GM21526 (cell line): ENCODE results near the gene RTCA.
"Not testable (repeated sequence)": the region's sequence is repeated elsewhere in the genome, so short reads cannot be mapped to it uniquely, and the experiment has no call there.

Experiments used
- ATAC-seq: cut with Tn5 transposase; IDR thresholded peaks from one replicate; pipeline ENCODE4 v1.9.1; 2021; ENCODE audit warnings: moderate library complexity; ENCODE audit not compliant: unreplicated experiment, low FRiP score

RTCA gene

DNA sequence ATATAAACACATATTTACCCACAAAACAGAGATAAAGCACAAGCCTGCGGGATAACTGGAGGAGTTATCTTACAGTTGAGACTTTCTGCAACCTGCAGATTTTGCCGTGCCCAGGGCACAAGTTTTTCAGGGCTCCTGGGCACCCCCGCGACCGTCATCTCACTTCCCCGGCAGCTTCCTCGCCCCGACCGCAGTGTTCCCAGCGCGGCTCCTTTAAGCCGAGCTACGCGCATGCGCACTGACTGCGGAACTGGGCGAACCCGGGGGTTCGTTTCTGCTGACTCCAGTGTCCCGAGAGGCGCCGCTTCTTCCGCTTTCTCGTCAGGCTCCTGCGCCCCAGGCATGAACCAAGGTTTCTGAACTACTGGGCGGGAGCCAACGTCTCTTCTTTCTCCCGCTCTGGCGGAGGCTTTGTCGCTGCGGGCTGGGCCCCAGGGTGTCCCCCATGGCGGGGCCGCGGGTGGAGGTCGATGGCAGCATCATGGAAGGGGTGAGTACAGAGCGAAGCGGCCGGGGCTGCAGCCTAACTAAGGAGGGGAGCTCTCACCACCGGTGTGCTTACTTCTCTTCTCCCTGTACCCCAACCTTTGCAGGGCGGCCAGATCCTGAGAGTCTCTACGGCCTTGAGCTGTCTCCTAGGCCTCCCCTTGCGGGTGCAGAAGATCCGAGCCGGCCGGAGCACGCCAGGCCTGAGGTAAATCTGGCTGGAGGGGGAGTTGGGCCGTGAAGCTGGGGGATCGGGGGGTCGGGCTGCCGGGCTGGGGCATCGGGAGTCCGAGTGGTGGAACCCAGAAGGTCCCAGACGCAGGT lies at the start of gene RTCA:
TSS of gene RTCA (plus strand) at position 286 of the 810 bp plus-strand sequence. CDS start at position 446, 160 bp downstream.
- ATAC-seq: peak; percentile 94

DNA sequence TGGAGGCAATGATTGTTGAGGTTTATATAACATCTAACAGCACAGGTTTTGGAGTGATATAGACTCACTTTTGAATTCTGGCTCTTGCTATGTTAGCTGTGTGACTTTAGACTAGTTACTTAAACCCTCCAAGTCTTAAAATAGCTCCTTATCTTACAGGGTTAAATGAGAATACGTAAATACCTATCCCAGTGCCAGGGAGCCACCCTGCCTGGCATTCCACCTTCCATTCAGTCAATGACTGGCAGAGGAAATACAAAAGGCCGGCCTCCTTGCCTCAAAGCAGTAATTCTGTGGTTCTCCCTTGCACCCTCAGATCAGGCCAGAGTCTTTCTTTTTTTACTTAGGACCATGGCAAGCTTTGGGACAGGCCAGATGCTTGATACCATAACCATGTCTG lies 48.2 kb upstream of the RTCA start:
- no peak for ATAC-seq

DNA sequence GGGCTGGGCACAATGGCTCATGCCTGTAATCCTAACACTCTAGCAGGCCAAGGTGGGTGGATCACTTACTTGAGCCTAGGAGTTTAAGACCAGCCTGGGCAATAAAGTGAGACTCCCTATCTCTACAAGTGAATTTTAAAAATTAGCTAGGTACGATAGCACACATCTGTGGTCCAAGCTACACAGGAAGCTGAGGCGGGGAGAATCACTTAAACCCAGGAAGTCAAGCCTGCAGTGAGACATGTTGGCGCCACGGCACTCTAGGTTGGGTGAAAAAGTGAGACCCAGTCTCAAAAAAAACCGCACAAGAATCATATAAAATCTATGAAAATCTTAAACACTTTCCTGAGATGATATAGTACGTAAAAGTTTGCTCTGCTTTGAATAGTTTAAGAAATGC lies 46.6 kb upstream of the RTCA start:
- ATAC-seq: no peak

DNA sequence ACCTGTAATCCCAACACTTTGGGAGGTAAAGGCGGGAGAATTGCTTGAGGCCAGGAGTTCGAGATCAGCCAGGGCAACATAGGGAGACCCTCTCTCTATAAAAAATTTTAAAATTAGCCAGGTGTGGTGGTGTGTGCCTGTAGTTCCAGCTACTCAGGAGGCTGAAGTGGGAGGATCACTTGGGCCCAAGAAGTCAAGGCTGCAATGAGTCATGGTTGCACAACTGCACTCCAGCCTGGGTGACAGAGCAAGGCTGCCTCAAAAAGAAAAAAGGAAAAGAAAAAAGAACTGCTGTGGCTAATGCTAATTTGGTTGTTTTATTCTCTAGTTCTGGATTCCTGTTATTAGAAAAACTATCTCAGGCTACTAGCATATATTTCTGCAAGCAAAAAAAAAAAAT lies 46.1 kb upstream of the RTCA start:
- ATAC-seq: no peak

DNA sequence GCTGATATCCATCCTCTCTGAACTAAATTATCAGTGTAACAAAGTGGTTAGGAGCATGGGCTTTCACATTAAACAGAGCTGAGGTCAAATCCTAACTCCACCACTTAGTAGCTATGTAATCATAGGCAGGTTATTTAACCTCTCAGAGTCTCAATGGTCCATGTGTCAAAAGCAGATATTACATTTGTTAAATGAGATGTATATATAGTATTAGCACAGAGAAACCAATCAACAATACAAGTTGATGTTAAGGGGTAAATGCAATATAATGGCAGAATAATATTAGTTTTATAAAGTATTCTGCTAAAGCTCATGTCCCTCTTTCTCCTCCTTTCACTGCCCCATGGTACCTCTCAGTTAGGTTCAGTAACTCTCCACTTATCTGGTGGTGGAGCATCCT lies 43.6 kb upstream of the RTCA start:
- ATAC-seq: no peak

DNA sequence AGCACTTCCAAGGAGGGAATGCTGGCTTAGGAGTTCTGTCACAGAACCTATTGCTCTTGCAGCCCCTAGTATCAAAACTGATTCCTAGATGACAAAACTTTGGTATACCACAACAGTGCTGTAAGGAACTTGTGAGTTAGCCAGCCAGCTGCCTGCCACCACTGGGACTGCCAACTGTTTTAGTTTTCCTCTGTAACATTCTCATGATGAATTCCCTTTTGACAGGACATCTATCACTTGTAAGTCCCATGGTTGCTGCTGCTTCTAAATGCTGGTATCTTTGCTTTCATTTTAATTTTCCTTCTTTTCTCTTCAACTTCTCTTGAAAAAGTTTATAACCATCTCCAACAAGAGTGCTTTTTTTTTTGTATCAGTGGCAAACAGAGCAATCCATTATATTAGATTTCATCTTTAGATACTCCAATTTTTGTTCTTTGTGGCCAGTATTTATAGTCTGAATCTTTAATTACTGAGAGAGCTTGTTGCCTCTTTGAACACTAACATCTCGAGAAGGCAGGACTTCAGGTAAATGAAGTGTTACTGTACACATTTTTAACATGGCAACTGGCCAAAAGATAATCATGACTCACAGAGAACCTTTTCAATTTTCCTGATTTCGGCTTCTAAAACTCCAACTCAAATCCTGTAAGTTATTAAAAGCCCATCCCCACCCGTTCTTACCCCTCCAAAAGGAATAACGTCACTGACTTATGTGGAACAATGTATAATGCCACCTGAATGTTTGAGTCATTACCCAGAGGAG lies 36.2 kb upstream of the RTCA start:
- ATAC-seq: no peak

DNA sequence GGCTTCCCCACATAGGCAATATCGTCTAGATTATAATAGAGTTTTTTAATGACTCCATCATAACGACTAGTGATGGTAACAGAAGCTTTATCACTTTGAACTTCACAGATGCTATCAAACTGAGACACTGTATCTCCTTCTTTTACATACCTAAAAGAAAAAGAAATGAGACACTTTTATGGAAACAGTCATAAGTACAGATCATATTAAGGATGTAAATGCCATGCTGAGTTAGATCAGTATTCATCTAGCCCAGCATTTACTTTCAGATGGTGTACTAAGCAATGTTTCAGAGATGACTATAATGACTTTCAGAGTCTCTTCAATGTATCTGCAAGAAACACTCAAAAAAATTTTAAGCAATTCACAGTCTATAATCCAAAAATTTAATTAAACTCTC lies 35.3 kb upstream of the RTCA start:
- ATAC-seq: no peak

DNA sequence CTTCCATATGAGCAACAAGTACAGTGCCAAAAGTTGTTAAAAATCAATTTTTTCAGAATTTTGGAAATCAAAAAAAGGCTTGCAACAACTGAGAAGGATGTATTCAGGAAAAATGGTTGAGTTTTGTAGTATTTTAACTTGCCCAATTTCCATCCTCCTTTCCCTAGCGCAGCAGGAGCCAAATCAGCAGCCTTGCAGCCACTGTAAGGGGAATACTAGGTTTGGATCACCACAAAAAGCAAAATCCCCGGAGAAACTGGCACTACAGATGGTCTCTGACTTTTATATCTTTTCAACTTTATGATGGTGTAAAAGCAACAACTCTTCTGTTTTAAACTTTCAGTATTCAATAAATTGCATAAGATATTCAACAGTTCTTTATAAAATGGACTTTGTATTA lies 34.3 kb upstream of the RTCA start:
- no peak for ATAC-seq

DNA sequence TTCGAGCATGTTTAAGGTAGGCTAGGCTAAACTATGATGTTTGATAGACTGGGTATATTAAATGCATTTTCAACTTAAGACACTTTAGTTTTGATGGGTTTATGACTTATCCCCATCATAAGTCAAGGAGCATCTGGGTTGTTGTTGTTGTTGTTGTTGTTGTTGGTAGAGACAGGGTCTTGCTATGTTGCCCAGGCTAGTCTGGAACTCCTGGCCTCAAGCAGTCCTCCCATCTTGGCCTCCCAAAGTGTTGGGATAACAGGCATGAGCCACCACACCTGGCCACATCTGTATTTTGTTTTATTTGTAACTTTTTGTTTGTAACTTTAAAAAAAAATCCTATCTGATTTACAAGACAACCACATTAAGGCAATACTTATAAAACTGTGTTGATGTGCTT lies 33.9 kb upstream of the RTCA start:
- ATAC-seq: no peak

DNA sequence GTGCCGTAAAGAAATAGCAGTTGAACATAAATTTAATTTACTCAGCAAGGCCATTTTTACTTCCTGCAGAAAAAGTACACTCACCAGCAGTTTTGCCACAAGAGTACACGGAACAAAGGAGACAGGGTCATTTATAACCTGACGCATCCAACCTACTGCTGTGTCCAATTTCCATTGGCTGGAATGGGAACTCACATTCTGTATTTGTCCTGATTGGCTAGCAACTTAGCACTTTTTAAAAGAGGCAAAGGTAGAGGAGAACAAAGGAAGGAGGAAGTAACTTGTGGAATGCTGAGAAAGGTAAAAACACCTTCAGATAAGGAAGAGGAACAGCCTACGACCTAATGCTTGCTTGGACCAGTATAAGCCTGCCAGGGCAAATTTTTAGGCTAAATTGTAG lies 32.5 kb upstream of the RTCA start:
- not testable (repeated sequence) for ATAC-seq

DNA sequence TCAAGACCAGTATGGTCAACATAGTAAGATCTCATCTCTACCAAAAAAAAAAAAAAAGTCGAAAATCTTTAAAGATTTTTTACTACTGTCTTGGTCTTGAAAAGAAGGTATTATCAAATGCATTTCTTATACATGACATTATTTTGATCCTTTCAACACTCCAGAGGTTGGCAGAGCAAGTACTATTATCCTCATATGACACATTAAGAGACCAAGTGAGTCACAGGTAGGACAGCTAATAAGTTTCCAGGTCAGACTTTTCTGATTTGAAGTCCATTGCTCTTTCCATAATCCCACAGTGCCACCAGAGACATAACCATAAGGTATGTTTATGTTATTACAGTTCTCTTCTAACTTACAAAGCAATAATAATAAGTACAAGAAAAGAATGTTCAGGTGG lies 31.6 kb upstream of the RTCA start:
- ATAC-seq: no peak

DNA sequence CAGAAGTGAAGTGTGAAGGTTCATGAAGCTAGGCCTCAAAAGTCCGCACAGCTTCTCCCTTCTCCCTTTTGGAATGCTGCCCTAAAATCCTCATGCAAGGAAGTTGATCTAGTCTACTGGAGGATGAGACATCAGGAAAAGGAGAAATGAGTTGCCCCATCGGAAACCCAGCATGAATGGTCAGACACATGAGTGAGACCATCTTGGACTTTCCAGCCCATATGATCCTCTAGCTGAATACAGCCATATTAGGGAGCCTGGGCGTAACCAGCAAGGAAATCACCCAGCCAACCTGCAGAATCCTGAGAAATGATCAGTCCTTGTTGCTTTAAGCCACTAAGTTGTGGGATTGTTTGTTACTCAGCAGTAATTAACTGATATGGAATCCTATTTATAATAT lies 28.9 kb upstream of the RTCA start:
- no peak for ATAC-seq

DNA sequence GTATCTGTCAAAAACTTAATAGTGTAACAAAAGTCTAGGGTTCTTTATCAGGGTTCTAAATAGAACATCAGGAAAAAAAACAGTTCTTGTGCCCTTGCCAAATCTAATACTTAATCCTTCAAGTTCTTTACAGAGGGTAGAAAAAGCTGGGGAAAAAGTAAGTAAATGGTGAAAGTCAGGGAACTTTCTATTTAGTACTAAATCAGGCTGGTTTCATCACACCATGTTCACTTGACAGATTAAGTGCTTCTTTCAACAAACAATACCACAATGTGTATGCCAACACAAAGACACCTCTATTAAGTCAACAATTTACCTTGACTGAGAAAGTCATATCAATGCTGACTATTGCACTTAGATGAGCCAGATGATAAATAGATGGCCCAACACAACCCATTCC lies 26.1 kb upstream of the RTCA start:
- ATAC-seq: no peak

DNA sequence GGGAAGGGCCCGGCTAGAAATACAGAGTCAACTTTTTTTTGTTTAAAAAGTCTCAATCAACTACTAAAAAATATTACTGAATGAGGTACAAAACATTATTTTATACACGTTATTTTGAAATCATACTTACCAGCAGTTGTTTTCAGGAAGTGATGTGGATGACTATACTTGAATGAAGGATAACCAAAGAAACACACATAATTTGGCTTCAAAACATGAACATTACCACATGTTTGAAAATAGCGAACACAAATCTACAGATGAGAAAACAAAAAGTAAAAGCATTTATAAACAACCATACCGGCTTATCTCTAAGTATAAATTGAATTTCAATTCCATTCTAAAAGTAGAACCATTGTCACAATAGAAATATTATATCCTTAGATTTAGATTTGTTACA lies 25.4 kb upstream of the RTCA start:
- no peak for ATAC-seq

DNA sequence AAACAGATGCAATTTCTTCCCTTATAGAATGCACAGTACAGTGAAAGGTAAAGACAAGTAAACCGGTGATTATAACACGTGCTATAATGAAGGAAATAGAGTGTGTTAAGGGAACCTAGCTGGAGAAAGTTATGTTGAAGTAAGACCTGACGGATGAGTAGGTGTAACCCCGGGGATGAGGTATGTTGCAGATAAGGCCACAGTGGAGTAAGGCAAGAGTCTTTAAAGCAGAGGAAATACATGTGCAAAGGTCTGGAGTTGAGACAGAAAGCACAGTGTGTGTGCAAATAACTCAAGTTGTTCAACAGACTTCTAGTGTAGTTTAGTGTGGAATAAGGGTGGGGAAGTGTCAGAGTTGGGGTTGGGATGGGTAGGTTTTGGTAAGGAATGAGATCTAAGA lies 19.3 kb upstream of the RTCA start:
- ATAC-seq: no peak

DNA sequence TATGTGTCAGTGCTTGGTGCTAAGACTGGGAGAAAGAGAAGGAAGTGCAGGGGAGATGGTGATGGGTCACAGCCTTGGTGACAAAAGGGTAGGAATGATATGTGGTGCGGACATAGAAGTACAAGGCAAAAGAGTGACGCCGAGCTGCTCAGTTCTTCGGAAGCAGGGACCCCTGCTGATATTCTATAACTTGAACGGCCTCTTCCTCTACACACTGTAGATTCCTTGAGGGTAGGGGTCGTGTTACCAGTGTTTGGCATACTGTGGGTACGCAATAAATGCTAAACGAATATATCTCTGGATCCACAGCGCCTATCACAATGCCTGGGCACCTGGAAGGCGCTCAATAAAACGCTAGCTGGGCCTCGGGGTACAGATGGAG lies 16.9 kb upstream of the RTCA start:
- peak; percentile 3 for ATAC-seq

DNA sequence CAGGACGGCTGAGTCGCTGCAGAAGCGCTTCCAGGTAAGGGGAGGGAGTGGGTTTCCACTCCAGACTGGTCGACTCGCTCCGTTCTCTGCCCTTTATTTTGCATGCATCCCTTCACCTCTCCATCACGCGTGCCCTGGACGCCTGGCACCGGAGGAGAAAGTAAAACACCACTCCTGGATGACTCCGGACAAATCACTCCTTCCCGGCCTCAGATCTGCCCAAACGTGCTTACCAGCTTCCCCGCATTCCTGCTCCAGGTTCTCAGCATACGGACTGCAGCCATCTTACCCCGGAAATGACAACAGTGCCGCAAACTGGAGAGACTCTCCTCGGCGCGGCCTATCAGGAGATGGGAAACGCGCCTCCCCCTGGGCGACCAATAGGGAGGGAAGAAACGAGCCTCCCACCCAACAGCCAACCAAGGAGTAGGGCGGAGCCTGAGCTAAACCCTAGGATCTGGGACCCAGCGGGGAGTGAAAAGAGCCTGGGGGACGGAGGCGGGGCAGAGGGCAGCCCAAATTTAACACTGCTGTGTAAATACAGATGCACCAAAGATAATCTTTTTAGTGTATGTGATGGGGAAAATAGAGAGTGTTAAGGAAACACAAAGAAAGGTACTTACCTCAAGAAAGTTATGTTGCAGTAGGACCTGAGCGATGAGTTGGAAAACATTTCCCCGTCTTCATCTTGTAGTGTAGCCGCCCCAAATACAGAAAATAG lies 16.3 kb upstream of the RTCA start, which contains the start of gene DBT:
TSS of gene DBT (minus strand) at position 298 of the 721 bp plus-strand sequence. CDS start at position 284, 14 bp downstream.
- ATAC-seq: peak; percentile 100

DNA sequence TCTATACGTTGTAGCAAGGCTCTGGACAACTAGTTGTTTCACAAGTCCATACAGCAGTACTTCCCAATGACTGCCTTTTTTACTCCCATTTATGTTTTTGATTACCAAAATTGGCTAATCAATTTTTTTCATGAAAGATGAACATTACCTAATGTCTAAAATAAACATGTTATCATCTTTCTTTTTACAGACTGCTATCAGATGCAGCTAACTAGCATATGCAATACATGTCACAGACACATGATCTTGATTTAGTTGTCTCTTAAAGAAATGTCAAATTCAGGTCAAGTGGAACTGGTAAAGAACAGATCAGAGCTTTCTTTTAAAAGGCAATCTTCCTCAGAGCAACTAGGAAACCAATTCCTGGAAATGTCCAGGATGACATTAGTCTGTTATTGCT lies 15.8 kb upstream of the RTCA start:
- no peak for ATAC-seq

DNA sequence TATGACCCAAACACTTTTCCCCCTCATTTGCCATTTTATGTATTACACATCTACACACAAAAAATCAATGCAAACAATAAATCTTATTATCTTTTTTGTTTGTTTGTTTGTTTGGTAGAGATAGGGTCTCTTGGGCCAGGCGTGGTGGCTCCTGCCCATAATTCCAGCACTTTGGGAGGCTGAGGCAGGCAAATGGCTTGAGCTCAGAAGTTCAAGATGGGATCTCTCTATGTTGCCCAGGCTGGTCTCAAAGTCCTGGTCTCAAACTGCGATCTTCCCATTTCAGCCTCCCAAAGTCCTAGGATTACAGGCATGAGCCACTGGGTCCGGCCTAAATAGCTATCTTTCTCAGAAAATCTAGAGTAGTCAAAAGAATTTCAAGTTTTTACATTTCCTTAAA lies 15.2 kb upstream of the RTCA start:
- no peak for ATAC-seq

DNA sequence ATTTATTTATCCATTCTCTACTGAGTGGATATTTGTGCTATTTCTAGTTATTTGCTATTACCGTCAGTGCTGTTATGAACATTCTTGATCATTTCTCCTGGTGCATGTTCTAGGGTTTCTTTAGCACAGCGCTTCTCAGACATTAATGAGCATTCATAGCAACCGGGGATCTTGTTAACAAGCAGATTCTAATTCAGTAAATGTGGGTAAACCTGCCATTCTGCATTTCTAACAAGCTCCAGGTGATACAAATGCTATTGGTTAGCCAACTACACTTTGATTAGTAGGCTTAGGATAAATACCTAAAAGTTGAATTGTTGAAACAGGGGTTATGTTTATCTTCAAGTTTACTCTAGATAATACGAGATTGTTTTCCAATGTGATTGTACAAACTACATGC lies 13.1 kb upstream of the RTCA start:
- ATAC-seq: no peak

DNA sequence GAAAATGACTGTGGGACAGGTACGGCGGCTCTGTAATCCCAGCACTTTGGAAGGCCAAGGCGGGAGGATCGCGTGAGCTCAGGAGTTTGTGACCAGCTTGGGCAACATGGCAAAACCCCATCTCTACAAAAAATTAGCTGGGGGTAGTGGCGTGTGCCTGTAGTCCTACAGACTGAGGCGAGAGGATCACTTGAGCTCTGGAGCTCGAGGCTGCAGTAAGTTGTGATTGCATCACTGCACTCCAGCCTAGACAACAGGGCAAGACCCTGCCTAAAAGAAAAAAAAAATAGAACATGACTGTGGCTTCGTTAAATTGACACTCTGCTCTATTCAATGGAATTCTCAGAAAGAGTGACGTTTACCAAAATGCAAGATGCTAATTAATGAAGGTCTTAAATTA lies 12.5 kb upstream of the RTCA start:
- no peak for ATAC-seq
